Neural crest cell (in vitro differentiated cells): Measurements from ENCODE around the gene USB1. TPM values are rescaled to one million over a fixed set of nuclear protein-coding genes. Genes with fewer than 3 reads are reported as not detected.

Experiments used
- DNase-seq: peaks from one replicate; pipeline ENCODE4 v3.0.0; 2021; ENCODE audit warnings: low read depth, mixed read lengths, low spot score
- H3K27ac Mint-ChIP-seq: one replicate; pipeline ENCODE4 v1.8.0; 2021; ENCODE audit warnings: mild to moderate bottlenecking, mixed read lengths; ENCODE audit not compliant: unreplicated experiment
- H3K27me3 Mint-ChIP-seq: 2 replicates; pipeline ENCODE4 v1.8.0; 2021; ENCODE audit warnings: low read depth, mild to moderate bottlenecking, mixed read lengths
- H3K36me3 Mint-ChIP-seq: 2 replicates; pipeline ENCODE4 v1.8.0; 2021; ENCODE audit warnings: low read depth, mild to moderate bottlenecking, mixed read lengths
- H3K4me1 Mint-ChIP-seq: 2 replicates; pipeline ENCODE4 v1.8.0; 2021; ENCODE audit warnings: mixed read lengths
- H3K4me3 Mint-ChIP-seq: one replicate; pipeline ENCODE4 v1.8.0; 2021; ENCODE audit warnings: mild to moderate bottlenecking, mixed read lengths
- H3K9me3 Mint-ChIP-seq: 2 replicates; pipeline ENCODE4 v1.8.0; 2021; ENCODE audit warnings: mixed read lengths
- CTCF ChIP-seq: fragments of 200-600 bp; sonication (generic); conservative IDR thresholded peaks from 2 replicates; pipeline ENCODE4 v1.5.0; 2021; ENCODE audit warnings: antibody characterized with exemption, mild to moderate bottlenecking
- total RNA-seq: library from RNA; stranded (reverse); gene quantifications from 2 replicates; pipeline ENCODE4 v1.2.1, GENCODE V29; 2021

The USB1 gene
- total RNA-seq, 1 donor from 2014 or later = 74.8 TPM

GRCh38 chr16:58013201-58013956, 12.2 kb downstream of the USB1 start:
- Mint-ChIP-seq H3K27me3 (no peaks in the 10 kb centered on the region), H3K27ac (peak overlapping the region; percentile 48), H3K9me3 (no peaks in the 10 kb centered on the region), H3K36me3 (peaks cover 4% of the 10 kb centered on the region), H3K4me1 (no peaks in the 10 kb centered on the region), H3K4me3 (no peak overlapping the region)
- DNase-seq = no peak
- no peak for TF ChIP-seq CTCF

GRCh38 chr16:58016840-58017446, 15.7 kb downstream of the USB1 start:
- no peaks in the 10 kb centered on the region for H3K27me3 Mint-ChIP-seq
- H3K4me1 Mint-ChIP-seq = peaks cover 9% of the 10 kb centered on the region
- no peak for DNase-seq
- no peaks in the 10 kb centered on the region for H3K36me3 Mint-ChIP-seq
- no peak overlapping the region for H3K4me3 Mint-ChIP-seq
- H3K27ac Mint-ChIP-seq = no peak overlapping the region
- no peak for TF ChIP-seq CTCF
- no peaks in the 10 kb centered on the region for H3K9me3 Mint-ChIP-seq

GRCh38 chr16:58018803-58019202, 17.6 kb downstream of the USB1 start:
- Mint-ChIP-seq H3K27me3 (peaks cover 12% of the 10 kb centered on the region), H3K36me3 (no peaks in the 10 kb centered on the region), H3K9me3 (no peaks in the 10 kb centered on the region), H3K4me1 (peaks cover 14% of the 10 kb centered on the region), H3K27ac (no peak overlapping the region), H3K4me3 (no peak overlapping the region)
- TF ChIP-seq CTCF = no peak
- DNase-seq = no peak

GRCh38 chr16:58019866-58020538, 18.8 kb downstream of the USB1 start:
- H3K36me3 Mint-ChIP-seq = no peaks in the 10 kb centered on the region
- no peak overlapping the region for H3K4me3 Mint-ChIP-seq
- H3K27me3 Mint-ChIP-seq = peaks cover 24% of the 10 kb centered on the region
- H3K4me1 Mint-ChIP-seq = peaks cover 19% of the 10 kb centered on the region
- no peak for TF ChIP-seq CTCF
- H3K27ac Mint-ChIP-seq = no peak overlapping the region
- no peak for DNase-seq
- no peaks in the 10 kb centered on the region for H3K9me3 Mint-ChIP-seq

- TF ChIP-seq CTCF = peak; percentile 85
- H3K36me3 Mint-ChIP-seq = no peaks in the 10 kb centered on the region
- peaks cover 26% of the 10 kb centered on the region for H3K27me3 Mint-ChIP-seq
- H3K27ac Mint-ChIP-seq = no peak overlapping the region
- H3K9me3 Mint-ChIP-seq = no peaks in the 10 kb centered on the region
- DNase-seq = peak; percentile 72
- peak overlapping the region; percentile 52 for H3K4me3 Mint-ChIP-seq
- peaks cover 21% of the 10 kb centered on the region for H3K4me1 Mint-ChIP-seq
These were observed 19.7 kb downstream of the USB1 start for GRCh38 chr16:58020628-58021521.
